ENCODE measurements around the gene EIF4G3.
"Not testable (repeated sequence)": the region's sequence is repeated elsewhere in the genome, so short reads cannot be mapped to it uniquely, and the experiment has no call there.

EIF4G3 gene

GRCh38 chr1:21188235-21188634, 11.5 kb upstream of the EIF4G3 start:
- no peak for DNase-seq

GRCh38 chr1:21185221-21185731, 8.6 kb upstream of the EIF4G3 start:
- no peak for DNase-seq

DNA sequence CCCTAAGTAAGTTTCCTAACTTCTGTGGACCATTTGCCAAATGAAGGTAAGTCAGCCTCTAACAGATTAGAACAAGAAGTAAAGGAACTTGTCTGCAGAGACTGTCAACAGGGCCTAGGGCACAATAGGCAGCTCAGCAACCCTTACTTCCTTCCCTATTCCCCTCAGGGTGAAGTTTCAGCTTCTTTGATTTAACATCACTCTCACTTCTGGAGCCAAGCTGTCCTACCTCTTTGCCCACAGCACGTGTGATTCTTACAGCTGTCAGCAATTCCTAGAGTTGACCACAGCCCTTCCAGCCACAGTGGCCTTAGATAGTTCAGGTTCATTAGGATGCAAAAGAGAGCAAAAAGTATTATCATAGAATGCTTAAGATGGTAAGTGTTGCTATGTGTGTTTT, 7.6 kb upstream of the EIF4G3 start:
- no peak for DNase-seq

DNA sequence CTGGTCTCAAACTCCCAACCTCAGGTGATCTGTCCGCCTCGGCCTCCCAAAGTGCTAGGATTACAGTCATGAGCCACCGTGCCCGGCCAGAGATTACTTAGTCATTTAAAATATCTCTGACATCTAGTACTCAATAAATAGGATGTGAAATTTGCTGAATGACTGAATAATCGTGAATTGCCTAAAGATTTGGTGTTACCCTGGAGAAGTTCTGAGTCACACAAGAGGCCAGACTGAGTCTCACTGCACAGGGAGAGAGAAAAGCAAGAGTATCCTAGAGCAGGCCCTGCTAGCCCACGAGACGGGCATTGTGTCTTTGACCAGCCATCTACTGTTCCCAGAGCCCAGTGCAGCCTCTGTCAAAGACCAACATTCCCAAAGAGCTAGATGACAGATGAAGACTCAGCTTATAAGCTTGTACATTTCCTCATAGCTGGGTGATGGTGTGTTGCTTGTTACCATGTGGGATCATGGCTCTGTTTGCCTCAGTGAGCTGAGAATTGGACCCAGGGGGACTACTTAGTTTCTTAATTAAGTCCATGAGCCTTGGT, 5.6 kb upstream of the EIF4G3 start:
- DNase-seq = no peak

- DNase-seq = not testable (repeated sequence)
Observed at GRCh38 chr1:21178271-21178670, 1.6 kb upstream of the EIF4G3 start.

GRCh38 chr1:21175670-21176581, 771 bp downstream of the EIF4G3 start:
- DNase-seq = peak; percentile 18 to 29

- DNase-seq = peak in 1 of 2 experiments; percentile 7
Observed at GRCh38 chr1:21175324-21175669, 1.4 kb downstream of the EIF4G3 start.

DNA sequence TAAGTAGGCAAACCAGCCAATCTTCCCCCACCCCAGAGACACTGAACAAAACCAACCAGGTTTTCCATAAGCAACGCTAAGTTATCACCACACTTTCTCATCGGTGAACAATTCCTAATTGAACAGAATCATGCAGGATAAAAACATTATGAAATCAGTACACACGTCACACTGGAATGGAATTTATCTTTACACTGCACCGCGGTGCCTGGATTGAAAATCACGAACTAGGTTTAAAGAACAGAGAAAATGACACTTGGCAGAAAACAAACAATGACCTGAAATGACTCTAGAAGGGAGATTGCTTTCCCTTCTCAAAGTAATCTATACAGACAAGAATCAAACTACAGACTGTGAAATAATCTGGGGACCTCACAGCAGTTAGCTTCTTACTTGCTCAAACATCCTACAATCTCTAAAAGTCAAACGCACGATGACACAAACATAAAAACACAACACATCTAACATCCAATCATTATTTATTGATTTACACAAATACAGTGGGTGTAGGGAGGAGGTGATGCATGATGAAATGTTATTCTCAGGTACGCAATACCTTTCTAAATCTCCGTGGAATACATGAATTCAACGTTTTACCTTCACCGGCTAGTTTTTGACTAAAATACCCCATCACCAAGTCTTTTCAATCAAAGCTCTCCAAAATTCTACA, 1.9 kb downstream of the EIF4G3 start:
- no peak for DNase-seq

GRCh38 chr1:21174230-21174629, 2.5 kb downstream of the EIF4G3 start:
- DNase-seq = no peak

DNA sequence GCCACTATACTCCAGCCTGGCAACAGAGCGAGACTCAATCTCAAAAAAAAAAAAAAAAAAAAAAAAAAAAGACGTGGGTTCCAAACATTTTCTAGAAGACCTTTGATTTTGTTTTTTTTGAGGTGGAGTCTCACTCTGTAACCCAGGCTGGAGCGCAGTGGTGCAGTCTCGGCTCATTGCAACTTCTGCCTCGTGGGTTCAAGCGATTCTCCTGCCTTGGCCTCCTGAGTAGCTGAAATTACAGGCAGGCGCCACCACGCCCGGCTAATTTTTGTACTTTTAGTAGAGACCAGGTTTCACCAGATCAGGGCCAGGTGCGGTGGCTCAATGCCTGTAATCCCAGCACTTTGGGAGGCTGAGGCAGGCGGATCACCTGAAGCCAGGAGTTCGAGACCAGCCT, 3.6 kb downstream of the EIF4G3 start:
- DNase-seq = not testable (repeated sequence)

- DNase-seq = not testable (repeated sequence)
Observed at GRCh38 chr1:21170837-21171236, 5.9 kb downstream of the EIF4G3 start.

GRCh38 chr1:21168444-21168843, 8.3 kb downstream of the EIF4G3 start:
- DNase-seq = no peak

GRCh38 chr1:21165646-21166045, 11.1 kb downstream of the EIF4G3 start:
- DNase-seq = no peak

- no peak for DNase-seq
Observed at GRCh38 chr1:21165076-21165475, 11.6 kb downstream of the EIF4G3 start.

- DNase-seq = no peak
Observed at GRCh38 chr1:21164266-21164665, 12.4 kb downstream of the EIF4G3 start.

DNA sequence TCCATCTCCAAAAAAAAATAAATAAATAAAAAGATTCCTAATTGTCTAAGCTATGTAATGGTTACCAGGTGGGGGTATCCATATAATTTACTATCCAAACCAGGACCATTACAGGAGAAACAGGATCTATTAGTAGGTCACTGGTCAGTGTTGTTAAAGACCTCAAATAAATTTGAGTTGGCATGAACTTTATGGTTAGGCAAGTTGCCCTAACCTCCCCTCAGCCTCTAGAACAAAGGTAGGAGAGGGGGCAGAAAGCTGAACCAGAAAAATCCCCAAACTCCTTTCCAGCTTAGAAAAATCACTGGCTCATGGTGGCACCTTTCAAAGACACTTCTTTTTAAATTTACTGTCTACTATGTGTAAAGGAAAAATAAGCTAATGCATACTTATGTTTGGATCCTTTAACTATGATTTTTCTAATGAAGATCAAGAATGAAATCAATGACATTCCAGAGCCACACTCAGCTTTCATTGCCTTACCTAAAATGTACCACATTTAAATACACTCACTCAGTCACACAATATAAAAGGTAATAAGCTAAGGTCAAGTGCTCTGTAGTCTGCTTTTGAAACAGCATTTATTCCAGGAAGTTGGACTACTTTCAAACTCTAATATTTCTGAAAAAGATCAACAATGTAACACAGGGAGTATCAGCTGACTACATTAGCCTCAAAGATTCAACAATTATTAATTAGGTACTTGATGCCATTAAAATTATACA, 13.8 kb downstream of the EIF4G3 start:
- DNase-seq = no peak

GRCh38 chr1:21161842-21162241, 14.9 kb downstream of the EIF4G3 start:
- no peak for DNase-seq

DNA sequence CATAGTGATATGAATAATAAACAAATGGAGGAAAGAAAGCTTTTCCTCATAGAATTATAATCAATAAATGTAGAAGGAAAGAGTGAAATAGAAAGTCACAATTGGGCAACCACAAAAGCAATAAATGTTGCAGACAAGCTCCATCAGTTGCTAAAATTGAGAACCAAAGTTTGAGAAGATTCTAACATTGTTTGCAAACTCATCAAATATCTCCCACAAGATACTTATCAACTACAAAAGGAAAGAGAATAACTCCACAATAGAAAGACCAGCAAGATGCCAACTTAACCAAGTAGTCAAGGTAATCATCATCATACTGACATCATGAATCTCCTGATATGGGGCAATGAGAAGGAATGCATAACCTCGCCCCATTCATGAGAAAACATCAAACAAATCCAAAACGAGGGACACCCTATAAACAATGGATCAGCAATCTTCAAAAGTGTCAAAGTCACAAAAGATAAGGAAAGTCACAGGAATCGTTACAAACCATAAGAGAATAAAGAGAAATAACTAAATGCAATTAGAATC, 16.4 kb downstream of the EIF4G3 start:
- DNase-seq = no peak

- DNase-seq = no peak
Observed at GRCh38 chr1:21157868-21158267, 18.8 kb downstream of the EIF4G3 start.

DNA sequence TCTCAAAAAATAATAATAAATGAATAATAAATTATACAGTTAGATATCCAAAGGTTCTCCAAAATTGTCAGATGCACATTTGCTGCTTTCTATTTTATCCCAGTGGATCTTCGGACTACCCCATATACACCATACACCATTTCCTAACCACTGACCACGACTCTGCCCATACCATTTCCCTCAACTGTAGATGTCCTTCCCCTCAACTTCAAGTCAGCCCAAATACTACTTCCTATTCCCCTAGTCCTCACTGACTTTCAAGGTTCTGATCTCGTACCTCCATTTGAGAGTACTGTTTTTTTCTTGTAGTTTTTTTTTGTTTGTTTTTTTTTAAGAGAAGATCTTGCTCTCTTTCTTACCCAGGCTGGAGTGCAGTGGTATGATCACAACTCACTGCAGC, 19.6 kb downstream of the EIF4G3 start:
- DNase-seq = no peak

GRCh38 chr1:21156019-21156418, 20.7 kb downstream of the EIF4G3 start:
- no peak for DNase-seq

- DNase-seq = no peak
Observed at GRCh38 chr1:21154717-21155116, 22.0 kb downstream of the EIF4G3 start.

GRCh38 chr1:21153388-21153787, 23.3 kb downstream of the EIF4G3 start:
- DNase-seq = no peak
